Neural crest cell (in vitro differentiated cells): Measurements from ENCODE around the gene ZNF608. TPM values are rescaled to one million over a fixed set of nuclear protein-coding genes. Genes with fewer than 3 reads are reported as not detected.

ENCODE experiments used
- DNase-seq: peaks from one replicate; pipeline ENCODE4 v3.0.0; 2021; ENCODE audit warnings: low read depth, mixed read lengths, low spot score
- H3K27ac Mint-ChIP-seq: one replicate; pipeline ENCODE4 v1.8.0; 2021; ENCODE audit warnings: mild to moderate bottlenecking, mixed read lengths; ENCODE audit not compliant: unreplicated experiment
- H3K27me3 Mint-ChIP-seq: 2 replicates; pipeline ENCODE4 v1.8.0; 2021; ENCODE audit warnings: low read depth, mild to moderate bottlenecking, mixed read lengths
- H3K36me3 Mint-ChIP-seq: 2 replicates; pipeline ENCODE4 v1.8.0; 2021; ENCODE audit warnings: low read depth, mild to moderate bottlenecking, mixed read lengths
- H3K4me1 Mint-ChIP-seq: 2 replicates; pipeline ENCODE4 v1.8.0; 2021; ENCODE audit warnings: mixed read lengths
- H3K4me3 Mint-ChIP-seq: one replicate; pipeline ENCODE4 v1.8.0; 2021; ENCODE audit warnings: mild to moderate bottlenecking, mixed read lengths
- H3K9me3 Mint-ChIP-seq: 2 replicates; pipeline ENCODE4 v1.8.0; 2021; ENCODE audit warnings: mixed read lengths
- total RNA-seq: library from RNA; stranded (reverse); gene quantifications from 2 replicates; pipeline ENCODE4 v1.2.1, GENCODE V29; 2021
- TF ChIP-seq, protein P1 (sequence below): fragments of 200-600 bp; sonication (generic); conservative IDR thresholded peaks from 2 replicates; pipeline ENCODE4 v1.5.0; 2021; ENCODE audit warnings: antibody characterized with exemption, mild to moderate bottlenecking

ZNF608 gene
- total RNA-seq, 1 donor from 2014 or later = 106 TPM

DNA sequence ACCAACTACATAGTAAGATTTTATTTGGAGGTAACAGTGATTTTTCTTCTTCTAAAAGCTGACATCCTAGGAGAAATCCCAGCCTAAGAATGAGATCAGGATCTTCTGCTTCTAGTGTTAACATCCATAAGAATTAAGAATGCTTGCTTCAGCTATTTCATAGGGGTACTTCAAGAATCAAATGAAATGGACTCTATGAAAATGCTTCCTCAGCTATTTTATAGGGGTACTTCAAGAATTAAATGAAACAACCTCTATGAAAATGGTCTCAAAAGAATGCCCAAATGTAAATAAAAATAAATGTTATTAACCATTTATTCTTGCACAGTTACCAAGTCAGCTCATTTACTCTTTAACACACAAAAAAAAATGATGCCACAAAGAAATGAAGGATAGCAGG, 31.5 kb downstream of the ZNF608 start:
- DNase-seq = no peak
- Mint-ChIP-seq H3K27ac (no peak overlapping the region), H3K27me3 (no peaks in the 10 kb centered on the region), H3K4me1 (peaks cover 71% of the 10 kb centered on the region), H3K9me3 (peaks cover 8% of the 10 kb centered on the region), H3K36me3 (peaks cover 10% of the 10 kb centered on the region), H3K4me3 (no peak overlapping the region)
- TF ChIP-seq, protein P1, sequence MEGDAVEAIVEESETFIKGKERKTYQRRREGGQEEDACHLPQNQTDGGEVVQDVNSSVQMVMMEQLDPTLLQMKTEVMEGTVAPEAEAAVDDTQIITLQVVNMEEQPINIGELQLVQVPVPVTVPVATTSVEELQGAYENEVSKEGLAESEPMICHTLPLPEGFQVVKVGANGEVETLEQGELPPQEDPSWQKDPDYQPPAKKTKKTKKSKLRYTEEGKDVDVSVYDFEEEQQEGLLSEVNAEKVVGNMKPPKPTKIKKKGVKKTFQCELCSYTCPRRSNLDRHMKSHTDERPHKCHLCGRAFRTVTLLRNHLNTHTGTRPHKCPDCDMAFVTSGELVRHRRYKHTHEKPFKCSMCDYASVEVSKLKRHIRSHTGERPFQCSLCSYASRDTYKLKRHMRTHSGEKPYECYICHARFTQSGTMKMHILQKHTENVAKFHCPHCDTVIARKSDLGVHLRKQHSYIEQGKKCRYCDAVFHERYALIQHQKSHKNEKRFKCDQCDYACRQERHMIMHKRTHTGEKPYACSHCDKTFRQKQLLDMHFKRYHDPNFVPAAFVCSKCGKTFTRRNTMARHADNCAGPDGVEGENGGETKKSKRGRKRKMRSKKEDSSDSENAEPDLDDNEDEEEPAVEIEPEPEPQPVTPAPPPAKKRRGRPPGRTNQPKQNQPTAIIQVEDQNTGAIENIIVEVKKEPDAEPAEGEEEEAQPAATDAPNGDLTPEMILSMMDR = no peak

DNA sequence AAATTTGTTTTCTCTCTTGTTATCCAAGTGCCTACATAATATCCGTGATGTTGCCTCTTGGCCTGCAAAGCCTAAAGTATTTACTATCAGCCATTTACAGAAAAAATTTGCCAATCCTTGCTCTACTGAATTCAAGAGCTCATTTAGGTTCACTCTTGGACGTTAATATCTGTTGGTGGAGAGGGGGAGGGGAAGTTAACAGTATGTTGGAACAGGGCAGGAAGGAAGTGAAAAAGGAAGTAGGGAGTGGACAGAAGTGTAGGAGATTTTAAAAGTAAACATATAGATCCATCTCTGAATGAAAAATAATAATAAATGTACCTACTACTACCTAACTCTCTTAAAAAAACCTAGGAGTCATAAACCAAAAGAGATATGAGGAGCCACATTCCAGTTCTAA, 32.8 kb downstream of the ZNF608 start:
- no peaks in the 10 kb centered on the region for H3K27me3 Mint-ChIP-seq
- H3K9me3 Mint-ChIP-seq = peaks cover 8% of the 10 kb centered on the region
- TF ChIP-seq, protein P1 = no peak
- H3K4me1 Mint-ChIP-seq = peaks cover 72% of the 10 kb centered on the region
- H3K36me3 Mint-ChIP-seq = peaks cover 10% of the 10 kb centered on the region
- H3K4me3 Mint-ChIP-seq = no peak overlapping the region
- DNase-seq = no peak
- H3K27ac Mint-ChIP-seq = no peak overlapping the region

DNA sequence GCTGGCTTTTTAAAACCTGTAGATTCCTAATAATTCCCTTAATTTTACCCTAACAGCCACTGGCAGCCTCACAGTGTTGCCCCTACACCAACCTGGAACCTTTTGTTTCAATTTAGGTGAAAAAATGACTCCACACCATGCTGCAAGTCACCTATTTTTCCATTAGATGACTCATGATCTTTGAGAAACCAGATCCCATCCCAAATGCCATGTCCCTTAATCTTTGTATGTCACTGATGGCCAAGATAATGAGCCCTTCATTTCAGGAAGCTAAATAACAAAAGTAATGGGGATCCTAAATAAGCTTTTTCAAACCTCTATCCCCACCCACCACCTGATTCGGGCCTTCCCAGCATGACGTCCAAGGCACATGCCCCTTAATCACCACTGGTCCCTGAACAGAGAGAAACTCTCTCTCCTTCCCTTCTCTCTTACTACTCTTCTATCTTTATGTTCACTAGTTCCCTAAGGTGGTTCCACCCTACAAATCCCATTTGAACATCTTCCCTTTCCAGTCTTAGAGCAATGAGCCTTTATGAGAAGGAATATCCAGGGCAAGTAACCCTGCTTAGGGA, 33.6 kb downstream of the ZNF608 start:
- TF ChIP-seq, protein P1 = no peak
- Mint-ChIP-seq H3K27ac (no peak overlapping the region), H3K4me1 (peaks cover 72% of the 10 kb centered on the region), H3K36me3 (peaks cover 10% of the 10 kb centered on the region), H3K4me3 (peak overlapping the region; percentile 31), H3K27me3 (no peaks in the 10 kb centered on the region), H3K9me3 (peaks cover 8% of the 10 kb centered on the region)
- no peak for DNase-seq

DNA sequence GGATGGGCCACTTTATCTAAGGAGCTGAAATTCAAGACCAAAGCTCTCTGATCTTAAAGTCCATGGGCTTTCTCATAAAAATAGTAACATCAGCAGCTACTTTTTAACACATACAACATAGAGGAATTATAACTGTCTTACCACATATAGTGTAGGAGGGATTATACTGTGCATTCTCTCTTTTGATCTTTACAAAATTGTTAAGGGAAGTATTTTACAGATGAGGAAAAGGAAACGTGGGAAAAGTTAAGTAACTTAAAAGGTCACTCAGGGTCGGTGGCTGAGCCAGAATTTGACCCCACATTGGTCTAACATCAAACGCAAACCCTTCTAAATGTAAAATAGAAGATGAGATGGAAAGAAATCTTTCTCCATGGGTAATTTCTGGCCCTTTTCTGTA, 38.4 kb downstream of the ZNF608 start:
- TF ChIP-seq, protein P1 = no peak
- Mint-ChIP-seq H3K27ac (peak overlapping the region; percentile 0), H3K4me1 (peaks cover 97% of the 10 kb centered on the region), H3K27me3 (no peaks in the 10 kb centered on the region), H3K36me3 (peaks cover 9% of the 10 kb centered on the region), H3K9me3 (peaks cover 5% of the 10 kb centered on the region), H3K4me3 (peak overlapping the region; percentile 72)
- DNase-seq = no peak

DNA sequence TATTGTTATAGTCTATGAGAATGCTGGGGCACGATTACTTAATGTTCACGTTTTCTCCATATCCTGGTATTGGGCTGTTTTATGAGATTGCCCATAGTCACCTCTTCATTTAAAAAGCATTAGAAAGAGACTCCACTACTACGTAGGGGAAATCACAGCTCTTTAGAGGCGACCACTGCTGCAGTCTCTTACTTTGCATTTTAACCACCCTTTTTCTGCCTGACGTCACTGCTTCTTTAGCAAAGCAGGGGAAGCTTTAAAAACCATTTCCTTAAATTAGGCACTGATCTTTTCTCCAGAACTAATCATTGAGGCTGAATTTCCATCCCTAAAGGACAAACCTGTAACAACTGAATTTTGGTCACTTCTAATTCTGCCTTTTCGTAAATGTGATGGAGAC, 38.9 kb downstream of the ZNF608 start:
- TF ChIP-seq, protein P1 = no peak
- Mint-ChIP-seq H3K27ac (no peak overlapping the region), H3K4me1 (peaks cover 97% of the 10 kb centered on the region), H3K27me3 (no peaks in the 10 kb centered on the region), H3K9me3 (peaks cover 5% of the 10 kb centered on the region), H3K36me3 (peaks cover 5% of the 10 kb centered on the region), H3K4me3 (peak overlapping the region; percentile 72)
- no peak for DNase-seq
